A673 (cell line): ENCODE data around the gene NDUFB10. TPM values are rescaled to one million over a fixed set of nuclear protein-coding genes. Genes with fewer than 3 reads are reported as not detected.

Source experiments
- BruUV-seq: library from RNA; stranded (reverse); fragments of 400-500 nt; replicated peaks from 2 replicates; lab custom pipeline; 2021; lab: Mats Ljungman, UMichigan
- CTCF ChIA-PET: fragments of 300-600 bp; sonication (Branson Sonifier 250); formaldehyde crosslinking; loops from one replicate; lab custom pipeline; 2022; ENCODE audit warnings: antibody characterized with exemption; lab: Charles Lee
- POLR2A ChIA-PET: fragments of 300-600 bp; sonication (Branson Sonifier 250); formaldehyde crosslinking; loops from one replicate; lab custom pipeline; 2022; ENCODE audit warnings: antibody characterized with exemption; ENCODE audit not compliant: low non-redundant PET; lab: Charles Lee
- DNase-seq: peaks from one replicate; pipeline ENCODE4 v3.0.0-alpha.2; 2015; ENCODE audit warnings: low spot score
- H3K27ac ChIP-seq: fragments of 200-600 bp; sonication (generic); 2 replicates; pipeline ENCODE4 v1.5.1; 2016; ENCODE audit warnings: mixed run types, low read depth, mild to moderate bottlenecking, mixed read lengths, antibody characterized with exemption, low read length; ENCODE audit not compliant: poor library complexity, severe bottlenecking
- H3K27me3 ChIP-seq: fragments of 200-600 bp; sonication (generic); replicated peaks from 2 replicates; pipeline ENCODE4 v1.6.1; 2017; ENCODE audit warnings: mixed run types, low read depth, mild to moderate bottlenecking, mixed read lengths, antibody characterized with exemption, low read length; ENCODE audit not compliant: insufficient read depth, poor library complexity
- H3K36me3 ChIP-seq: fragments of 200-600 bp; sonication (generic); 2 replicates; pipeline ENCODE4 v1.6.1; 2016; ENCODE audit warnings: mixed run types, mild to moderate bottlenecking, mixed read lengths, antibody characterized with exemption, low read length; ENCODE audit not compliant: insufficient read depth, poor library complexity, severe bottlenecking
- H3K4me1 ChIP-seq: fragments of 200-600 bp; sonication (generic); 2 replicates; pipeline ENCODE4 v1.6.1; 2017; ENCODE audit warnings: mixed run types, mild to moderate bottlenecking, mixed read lengths, antibody characterized with exemption, low read length; ENCODE audit not compliant: insufficient read depth, poor library complexity, severe bottlenecking
- H3K4me3 ChIP-seq: fragments of 200-600 bp; sonication (generic); 2 replicates; pipeline ENCODE4 v1.5.1; 2016; ENCODE audit warnings: low read depth, mixed run types, mild to moderate bottlenecking, mixed read lengths, low read length; ENCODE audit not compliant: poor library complexity, severe bottlenecking
- H3K9me3 ChIP-seq: fragments of 200-600 bp; sonication (generic); 2 replicates; pipeline ENCODE4 v1.6.1; 2016; ENCODE audit warnings: mixed run types, low read depth, mild to moderate bottlenecking, mixed read lengths, antibody characterized with exemption, low read length; ENCODE audit not compliant: poor library complexity, severe bottlenecking
- EZH2 ChIP-seq: fragments of 200-600 bp; sonication (generic); IDR thresholded peaks from 2 replicates; pipeline ENCODE4 v1.6.1; 2017; ENCODE audit warnings: borderline replicate concordance, low read depth, mild to moderate bottlenecking, mixed read lengths, antibody characterized with exemption, low read length; ENCODE audit not compliant: poor library complexity, severe bottlenecking
- intact Hi-C: fragments of 100-400 bp; cut with micrococcal nuclease; formaldehyde crosslinking; loops from one replicate; pipeline ENCODE4 v1.10.0; 2022; ENCODE audit not compliant: unreplicated experiment
- total RNA-seq: library from RNA; stranded (reverse); gene quantifications from 2 replicates; pipeline ENCODE4 v1.2.3, GENCODE V29; 2021
- TF ChIP-seq, protein P1 (sequence below): fragments of 300-800, 200-600 bp; sonication (generic); conservative IDR thresholded peaks from 2 replicates; pipeline ENCODE4 v1.5.1; 2017; ENCODE audit warnings: low read depth, mild to moderate bottlenecking, antibody characterized with exemption, low read length, moderate library complexity, mixed read lengths

NDUFB10 gene
- total RNA-seq, 1 experiment from 2014 or later: 178 TPM

GRCh38 chr16:1998360-1998835, 39.1 kb downstream of the NDUFB10 start:
- BruUV-seq: no TSS peak
- Histone ChIP-seq H3K9me3 (no peaks in the 10 kb centered on the region), H3K27ac (no peak overlapping the region), H3K36me3 (peaks cover 63% of the 10 kb centered on the region), H3K4me1 (no peaks in the 10 kb centered on the region), H3K27me3 (no peaks in the 10 kb centered on the region), H3K4me3 (no peak overlapping the region)
- TF ChIP-seq EZH2: no peak
- TF ChIP-seq, protein P1, sequence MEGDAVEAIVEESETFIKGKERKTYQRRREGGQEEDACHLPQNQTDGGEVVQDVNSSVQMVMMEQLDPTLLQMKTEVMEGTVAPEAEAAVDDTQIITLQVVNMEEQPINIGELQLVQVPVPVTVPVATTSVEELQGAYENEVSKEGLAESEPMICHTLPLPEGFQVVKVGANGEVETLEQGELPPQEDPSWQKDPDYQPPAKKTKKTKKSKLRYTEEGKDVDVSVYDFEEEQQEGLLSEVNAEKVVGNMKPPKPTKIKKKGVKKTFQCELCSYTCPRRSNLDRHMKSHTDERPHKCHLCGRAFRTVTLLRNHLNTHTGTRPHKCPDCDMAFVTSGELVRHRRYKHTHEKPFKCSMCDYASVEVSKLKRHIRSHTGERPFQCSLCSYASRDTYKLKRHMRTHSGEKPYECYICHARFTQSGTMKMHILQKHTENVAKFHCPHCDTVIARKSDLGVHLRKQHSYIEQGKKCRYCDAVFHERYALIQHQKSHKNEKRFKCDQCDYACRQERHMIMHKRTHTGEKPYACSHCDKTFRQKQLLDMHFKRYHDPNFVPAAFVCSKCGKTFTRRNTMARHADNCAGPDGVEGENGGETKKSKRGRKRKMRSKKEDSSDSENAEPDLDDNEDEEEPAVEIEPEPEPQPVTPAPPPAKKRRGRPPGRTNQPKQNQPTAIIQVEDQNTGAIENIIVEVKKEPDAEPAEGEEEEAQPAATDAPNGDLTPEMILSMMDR: no peak
- DNase-seq: no peak
- intact Hi-C loops: no loop called here
- POLR2A ChIA-PET: no interaction called here
- CTCF ChIA-PET: interaction anchor here (0.6 kb wide), 1 partner anchor 500 kb away, joined by 3 read pairs; no protein-coding TSS in a partner anchor

DNA sequence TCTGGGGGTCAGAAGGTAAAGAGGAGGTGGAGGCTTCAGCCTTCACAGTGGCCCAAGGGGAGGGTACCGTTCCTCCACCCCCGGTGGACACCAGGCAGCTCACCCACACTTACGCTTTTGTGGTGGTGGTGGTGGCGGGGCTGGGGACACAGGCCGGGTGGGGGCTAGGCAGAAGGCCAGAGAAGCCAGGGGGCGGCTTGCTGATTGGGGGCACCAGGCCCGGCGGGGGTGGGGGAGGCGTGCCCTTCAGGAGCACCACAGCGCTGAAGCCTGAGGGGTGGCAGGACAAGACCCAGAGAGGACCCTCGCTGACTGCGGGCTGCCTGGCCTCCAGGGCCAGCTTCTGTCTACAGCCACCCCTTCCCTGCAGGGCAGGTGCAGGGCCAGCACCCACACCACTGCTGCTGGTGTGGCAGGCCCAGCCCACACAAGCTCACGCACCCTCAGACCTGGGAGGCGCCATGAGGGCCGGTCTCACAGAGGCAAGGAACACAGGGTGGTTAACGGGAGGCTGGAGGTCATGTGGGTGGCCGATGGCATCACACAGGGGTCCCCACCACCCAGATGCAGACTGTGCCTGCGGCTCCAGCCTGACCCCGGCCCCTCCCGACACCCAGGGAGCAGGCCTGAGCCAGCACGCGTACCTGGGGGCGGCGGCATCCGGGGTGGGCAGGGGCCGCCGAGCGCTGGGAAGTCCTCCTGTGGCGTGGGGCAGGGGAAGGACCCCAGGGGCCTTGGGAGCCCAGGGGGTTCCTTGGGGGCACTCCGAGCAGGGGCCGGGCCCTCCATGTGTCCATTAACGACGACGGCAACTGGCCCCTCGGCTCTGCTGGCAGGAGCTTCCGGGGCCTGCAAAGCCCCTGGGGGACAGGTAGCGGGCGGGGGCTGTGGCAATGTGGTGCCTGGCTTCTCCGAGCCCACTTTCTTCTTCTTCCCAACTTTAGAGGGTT, 39.8 kb downstream of the NDUFB10 start:
- CTCF ChIA-PET: interaction anchor here (0.6 kb wide), 1 partner anchor 500 kb away, joined by 3 read pairs; no protein-coding TSS in a partner anchor
- Histone ChIP-seq H3K36me3 (peaks cover 63% of the 10 kb centered on the region), H3K27me3 (no peaks in the 10 kb centered on the region), H3K9me3 (no peaks in the 10 kb centered on the region), H3K27ac (no peak overlapping the region), H3K4me3 (no peak overlapping the region), H3K4me1 (peaks cover 3% of the 10 kb centered on the region)
- no TSS peak for BruUV-seq
- DNase-seq: no peak
- TF ChIP-seq, protein P1: no peak
- no peak for TF ChIP-seq EZH2
- intact Hi-C loops: no loop called here
- POLR2A ChIA-PET: no interaction called here

DNA sequence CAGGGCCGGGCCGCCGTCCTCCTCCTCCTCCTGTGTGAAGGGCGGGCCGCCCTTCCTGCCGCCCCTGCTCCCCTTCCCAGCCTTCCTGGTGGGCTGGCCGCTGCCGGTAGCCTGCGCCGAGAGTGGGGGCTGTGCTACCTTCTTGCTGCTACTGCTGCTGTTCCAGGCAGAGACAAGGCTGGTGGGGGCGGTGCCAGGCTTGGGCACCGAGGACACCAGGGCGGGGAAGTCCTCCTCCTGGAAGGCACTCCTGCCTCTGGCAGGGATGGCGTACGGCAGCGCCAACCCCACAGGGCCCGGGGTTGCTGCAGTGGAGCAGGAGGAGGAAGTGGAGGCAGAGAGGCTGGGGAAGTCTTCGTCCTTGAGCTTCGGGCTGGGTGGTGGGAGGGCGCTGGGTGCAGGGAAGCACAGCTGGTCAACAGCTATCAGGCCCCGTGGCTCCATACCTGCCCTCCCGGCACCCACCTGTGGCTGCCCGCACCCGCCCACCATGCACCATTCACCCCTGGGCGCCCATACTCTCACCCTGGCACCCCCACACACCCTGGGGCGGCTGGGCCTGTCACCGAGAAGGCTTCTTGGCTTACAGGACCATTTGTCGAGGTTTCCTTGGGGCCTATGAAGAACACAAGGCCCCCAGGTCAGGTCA, 40.7 kb downstream of the NDUFB10 start:
- Histone ChIP-seq H3K9me3 (no peaks in the 10 kb centered on the region), H3K36me3 (peaks cover 63% of the 10 kb centered on the region), H3K4me3 (no peak overlapping the region), H3K4me1 (peaks cover 8% of the 10 kb centered on the region), H3K27me3 (no peaks in the 10 kb centered on the region), H3K27ac (no peak overlapping the region)
- TF ChIP-seq, protein P1: no peak
- TF ChIP-seq EZH2: no peak
- intact Hi-C loops: loop anchor here (10.0 kb wide), 1 partner anchor 215 kb away; the partner anchor contains the start of genes BRICD5 and PGP
- CTCF ChIA-PET: no interaction called here
- BruUV-seq: no TSS peak
- POLR2A ChIA-PET: no interaction called here
- DNase-seq: no peak
